Left forelimb (tissue), 1 donor: Measurements from ENCODE around the gene TRPM5.

ENCODE experiments used
- DNase-seq: peaks from one replicate; pipeline ENCODE4 v3.0.0-alpha.2; 2018; ENCODE audit warnings: low spot score

TRPM5 gene

DNA sequence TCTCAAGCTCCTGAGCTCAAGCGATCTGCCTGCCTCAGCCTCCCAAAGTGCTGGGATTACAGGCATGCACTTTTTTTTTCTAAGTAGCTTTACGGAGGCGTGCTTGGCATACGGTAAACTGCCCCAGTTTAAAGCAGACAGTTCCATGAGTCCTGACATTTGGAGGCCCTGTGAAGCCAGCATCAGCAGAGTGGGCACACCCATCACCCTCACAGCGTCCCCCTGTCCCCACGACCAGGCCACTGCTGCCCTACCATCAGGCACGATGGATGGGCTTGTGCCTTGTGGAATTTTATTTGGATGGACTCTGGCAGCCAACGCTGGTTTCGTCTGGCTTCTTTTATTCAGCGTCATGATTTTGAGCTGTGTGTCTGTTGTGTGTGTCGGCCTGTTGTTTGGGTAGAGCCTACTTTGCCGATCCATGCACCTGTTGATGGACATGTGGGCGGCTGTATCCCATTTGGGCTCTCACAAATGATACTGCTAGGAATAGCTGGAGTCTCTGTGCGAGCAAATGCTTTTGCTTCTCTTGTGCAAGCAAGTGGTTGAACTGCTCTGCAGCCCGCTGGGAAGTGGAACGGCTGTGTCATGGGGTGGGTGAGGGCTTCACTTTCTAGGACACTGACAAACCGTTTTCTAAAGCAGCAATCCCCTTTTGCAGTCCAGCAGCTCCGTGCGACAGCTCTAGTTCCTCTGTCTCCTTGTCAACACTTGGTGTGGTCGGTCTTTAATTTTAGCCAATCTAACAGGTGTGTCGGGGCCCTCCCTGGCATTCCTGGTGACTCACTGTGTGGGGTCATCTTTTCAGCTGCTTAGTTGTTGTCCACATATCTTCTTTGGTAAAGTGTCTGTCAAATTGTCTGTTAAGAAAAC is 24.3 kb upstream of the TRPM5 start:
- no peak for DNase-seq

DNA sequence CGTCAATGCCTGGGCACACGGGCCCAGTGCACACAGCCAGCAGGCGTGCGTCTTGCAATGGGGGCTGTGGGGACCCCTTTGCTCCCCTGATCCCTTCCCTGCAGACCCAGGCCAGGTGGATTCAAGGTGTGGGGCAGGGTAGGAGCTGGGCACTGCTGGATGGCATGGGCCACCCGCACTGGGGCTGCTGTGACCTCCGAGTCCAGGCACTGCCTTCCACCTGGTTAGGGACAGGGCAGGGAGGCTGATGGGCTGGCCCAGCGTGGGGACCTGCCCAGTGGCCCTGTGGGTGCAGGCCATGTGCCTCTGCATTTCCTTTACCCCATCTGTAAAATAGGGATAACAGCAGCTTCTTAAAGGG is 23.4 kb upstream of the TRPM5 start:
- no peak for DNase-seq

DNA sequence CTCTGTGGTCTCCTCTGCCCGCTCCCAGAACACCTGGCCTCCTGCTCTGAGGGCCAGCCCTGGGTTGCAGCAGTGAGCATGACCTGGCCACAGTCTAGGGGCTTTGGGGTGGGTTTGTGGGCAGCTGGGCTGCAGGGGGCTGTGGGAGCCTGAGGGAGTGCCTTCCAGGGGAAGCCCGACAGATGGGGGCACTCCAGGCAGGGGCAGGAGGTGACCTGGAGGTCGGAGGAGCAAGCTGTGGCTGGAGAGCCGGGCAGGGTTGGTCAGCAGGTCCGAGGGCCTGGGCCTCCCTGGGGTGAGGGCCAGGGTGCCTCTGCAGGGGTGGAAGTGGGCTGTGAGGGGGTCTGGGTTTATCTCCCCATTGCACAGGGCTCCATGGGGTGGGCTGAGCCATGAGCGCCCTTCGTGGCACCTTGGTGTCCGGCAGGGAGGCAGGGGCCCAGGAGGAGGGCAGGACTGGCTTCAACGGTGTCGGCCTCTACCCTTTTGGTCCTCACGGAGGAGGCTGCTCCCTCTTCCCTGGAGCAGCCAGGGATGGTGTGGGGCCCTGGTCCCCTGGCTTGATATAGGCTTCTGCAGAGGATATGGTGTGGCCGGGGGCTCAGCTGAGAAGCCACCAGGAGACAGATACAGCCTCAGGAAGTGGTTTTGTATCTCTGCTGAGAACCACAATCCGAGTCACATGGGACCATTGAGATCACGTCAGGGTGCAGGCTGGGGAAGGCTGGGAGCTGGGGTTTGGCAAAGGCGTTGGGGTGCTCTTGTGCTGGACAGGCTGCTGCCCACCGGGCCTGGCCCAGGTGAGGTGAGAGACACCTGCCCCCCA is 22.8 kb upstream of the TRPM5 start:
- DNase-seq = no peak

DNA sequence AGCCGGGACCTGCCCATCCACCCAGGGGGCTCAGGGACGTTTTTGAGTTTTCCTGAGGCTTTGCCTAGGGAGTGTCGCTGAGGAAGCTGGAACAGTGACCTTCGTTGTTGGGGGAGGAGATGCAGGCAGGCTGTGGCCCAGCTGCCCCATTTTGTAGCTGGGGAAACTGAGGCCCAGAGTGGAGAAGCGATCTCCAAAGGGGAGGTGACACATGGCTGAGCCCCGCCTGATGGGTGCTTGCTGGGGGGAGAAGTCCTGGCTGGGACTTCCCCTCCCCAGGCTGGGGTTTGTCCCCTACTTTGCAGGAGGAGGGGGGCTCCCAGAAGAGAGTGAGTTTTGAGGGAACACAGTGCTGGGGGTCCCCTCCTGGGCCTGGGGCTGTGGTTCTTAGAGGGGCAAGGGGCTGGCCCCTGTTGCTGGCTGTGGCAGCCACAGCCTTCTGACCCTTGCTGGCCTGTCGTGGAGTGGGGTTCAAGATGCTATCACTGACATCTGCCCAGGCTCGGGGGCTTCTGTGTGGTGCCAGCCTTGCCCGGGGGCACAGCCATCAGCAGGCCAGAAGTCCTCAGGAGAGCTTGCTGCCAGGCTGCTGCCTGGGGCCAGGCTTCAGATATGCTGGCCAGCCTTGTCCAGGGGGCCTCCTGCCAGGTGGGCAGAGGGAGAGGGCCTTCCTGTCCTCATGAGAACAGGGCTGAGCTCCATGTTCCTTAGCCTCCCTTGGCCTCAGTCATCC is 21.9 kb upstream of the TRPM5 start:
- no peak for DNase-seq

DNA sequence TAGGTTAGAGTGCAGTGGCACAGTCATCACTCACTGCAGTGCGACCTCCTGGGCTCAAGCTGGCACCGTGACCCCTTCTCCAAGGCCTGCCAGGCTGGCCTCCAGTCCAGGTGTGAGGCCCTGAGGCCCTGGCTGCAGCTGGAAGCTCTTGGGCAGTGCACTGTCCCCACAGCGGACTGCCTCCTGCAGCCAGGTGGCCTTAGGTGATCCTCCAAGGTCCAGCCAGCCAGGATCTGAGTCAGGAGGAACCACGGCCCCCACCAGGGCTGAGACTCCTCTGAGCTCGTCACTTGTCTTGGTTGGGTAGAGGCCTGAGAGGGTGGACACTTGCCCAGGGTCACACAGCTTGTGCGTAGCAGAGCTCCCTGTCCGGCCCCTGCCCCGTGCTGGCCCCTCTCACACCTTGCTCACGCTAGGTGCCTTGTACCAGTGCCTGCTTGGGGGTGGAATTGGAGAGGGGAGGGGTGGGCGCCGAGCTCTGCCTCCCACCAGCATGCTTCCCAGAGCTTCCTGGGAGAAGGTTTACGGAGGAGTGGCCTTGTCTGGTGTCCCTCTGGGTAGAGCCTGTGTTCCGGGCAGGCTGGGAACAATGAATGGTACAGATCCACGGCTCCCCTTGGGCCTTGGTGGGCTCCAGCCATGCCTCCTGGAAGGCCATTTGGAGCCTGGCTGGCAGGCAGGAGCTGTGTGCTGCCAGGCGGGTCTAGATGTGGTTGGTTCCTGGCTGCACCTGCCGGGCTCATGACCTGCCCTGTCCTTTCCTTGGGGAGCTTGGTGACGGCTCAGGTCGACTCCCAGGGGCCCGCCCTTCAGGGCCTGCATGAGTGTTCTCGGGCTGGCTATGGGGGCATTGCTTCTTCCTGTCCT is 21.1 kb upstream of the TRPM5 start:
- DNase-seq = peak; percentile 58

DNA sequence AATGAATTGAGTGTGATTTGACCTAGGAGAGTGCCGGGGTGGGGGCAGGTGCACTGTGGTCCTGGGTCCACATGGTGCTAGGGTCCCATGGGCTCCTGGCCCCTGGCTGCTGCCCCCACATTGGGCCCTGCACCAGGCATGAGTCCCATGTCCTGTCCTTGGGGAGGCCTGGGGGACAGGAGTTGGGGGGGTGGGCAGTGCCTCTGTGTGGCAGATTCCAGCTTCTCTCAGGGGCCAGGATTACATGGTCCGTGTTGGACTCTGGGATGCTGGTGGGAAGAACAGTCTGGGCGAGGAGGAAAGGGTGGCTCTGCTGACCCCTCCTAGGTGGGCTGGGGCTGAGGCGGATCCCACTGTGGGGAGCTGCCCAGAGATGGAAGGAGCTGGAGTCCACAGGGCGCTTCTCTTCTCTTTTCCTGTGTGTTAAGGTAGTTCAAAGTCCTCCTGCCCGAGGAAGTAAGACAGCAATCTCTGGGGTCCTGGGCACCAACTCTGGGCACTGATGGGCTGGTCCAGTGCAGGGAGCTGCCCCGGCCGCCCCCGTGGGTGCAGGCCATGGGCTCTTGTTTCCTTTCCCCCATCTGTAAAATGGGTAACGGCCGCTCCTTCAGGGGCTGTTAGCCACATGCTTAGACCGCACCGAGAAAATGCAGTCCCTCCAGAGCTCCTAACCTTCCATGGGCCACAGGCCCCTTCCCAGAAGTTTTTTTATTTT is 20.3 kb upstream of the TRPM5 start:
- DNase-seq = no peak

DNA sequence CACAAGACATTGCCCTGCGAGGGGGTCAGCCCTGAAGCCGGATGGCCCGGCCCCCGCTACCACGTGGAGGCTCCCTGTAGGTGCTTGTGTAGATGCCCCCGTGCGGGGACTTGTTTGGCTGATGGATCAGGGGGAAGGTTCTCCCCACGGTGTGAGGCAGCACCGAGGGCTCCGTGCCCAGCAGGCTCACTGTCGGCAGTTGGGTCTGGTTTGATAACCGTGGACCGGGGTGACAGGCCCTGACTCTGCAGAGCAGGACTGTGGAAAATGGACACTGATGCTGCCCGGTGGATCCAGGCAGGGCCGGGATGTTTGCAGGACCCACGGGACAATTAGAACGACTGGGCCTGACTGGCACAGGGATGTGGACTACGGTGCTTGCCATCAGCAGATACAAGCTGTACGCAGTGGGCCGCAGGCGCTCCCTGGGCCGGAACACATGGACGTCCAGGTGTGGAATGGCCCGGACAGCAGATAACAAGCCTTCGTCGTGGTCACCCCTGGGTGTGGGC is 19.5 kb upstream of the TRPM5 start:
- DNase-seq = peak; percentile 62

DNA sequence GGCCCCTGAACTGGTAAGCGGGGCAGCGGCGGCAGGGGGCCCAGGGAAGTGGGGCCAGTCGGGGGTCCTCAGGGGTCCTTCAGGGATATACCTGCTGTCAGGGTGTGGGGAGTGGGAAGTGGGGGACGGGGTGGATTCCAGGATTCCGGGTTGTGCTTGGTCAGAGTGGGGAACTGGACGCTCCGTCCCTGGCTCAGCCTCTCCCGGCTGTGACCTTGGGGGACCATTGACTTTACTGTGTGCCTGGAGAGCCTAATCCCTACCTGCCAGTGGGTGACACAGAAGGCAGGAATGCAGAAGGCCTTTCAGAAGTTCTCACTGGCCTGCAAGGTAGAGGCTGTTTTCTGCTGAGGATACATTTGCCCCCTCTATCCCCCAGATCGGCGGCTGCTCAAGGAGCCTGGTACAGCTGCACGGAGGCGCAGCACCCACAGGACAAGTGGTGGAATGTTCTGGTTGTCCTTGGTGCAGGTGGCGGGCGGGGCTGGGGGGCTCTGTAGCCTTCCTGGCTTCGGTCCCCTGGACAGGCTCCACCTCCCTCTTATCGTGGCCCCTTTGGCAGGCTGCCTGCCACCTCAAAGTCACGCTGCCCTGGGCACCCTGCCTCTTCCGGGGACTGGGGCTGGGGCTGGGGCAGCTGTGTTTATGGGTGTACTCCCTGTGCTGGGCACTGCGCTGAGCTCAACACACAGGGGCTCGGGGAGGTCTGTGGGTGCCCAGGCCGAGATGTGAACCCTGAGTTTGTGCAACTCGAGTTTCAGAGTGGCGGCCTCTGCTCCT is 18.9 kb upstream of the TRPM5 start:
- DNase-seq = no peak

DNA sequence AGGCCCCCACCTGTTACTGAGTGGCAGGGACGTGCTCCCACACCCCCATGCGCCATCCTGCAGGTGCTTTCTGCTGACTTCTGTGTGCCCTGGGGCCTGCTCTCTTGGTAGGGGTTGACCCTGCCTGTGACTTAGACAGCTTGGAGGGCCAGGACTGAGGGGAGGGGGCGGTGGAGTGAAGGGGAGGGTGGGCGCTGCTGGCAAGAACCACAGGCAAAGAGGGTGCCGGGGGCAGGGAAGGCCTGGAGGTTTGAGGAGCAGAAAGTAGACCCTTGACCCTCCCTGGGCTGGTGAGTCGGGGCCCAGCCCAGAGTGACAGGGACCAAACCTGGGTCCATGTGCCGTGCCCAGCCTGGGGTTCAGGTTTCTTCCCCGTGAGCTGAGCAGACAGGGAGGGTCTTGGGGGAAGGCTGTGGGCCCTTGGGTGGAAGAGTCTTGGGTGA is 18.2 kb upstream of the TRPM5 start:
- DNase-seq = no peak

DNA sequence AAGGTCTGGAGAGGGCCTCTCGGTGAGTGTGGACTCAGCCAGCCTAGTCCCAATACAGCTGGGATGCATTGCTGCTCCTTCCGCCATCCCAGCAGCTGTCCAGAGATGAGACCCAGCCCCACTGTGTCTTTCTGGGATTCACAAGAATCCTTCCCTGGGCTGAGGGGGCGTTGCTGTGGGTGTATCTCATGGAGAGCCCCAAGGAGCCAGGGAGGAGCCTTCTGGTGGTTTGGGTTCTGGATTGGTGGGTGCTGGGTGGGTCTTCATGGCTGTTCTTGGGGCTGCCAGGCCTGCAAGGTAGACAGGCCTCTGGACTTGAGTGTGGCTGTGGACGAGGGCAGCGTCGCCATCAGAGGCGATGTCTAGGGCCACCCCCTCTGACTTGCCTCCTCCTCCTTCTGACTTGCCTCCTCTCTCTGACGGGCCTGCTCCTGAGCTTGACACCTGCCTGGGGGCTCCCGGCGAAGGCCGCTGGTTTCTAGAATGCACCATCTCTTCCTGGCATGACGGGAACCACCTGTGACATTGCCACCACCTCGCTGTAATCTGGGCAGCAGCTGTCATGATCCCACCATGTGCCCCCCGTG is 17.7 kb upstream of the TRPM5 start:
- no peak for DNase-seq

DNA sequence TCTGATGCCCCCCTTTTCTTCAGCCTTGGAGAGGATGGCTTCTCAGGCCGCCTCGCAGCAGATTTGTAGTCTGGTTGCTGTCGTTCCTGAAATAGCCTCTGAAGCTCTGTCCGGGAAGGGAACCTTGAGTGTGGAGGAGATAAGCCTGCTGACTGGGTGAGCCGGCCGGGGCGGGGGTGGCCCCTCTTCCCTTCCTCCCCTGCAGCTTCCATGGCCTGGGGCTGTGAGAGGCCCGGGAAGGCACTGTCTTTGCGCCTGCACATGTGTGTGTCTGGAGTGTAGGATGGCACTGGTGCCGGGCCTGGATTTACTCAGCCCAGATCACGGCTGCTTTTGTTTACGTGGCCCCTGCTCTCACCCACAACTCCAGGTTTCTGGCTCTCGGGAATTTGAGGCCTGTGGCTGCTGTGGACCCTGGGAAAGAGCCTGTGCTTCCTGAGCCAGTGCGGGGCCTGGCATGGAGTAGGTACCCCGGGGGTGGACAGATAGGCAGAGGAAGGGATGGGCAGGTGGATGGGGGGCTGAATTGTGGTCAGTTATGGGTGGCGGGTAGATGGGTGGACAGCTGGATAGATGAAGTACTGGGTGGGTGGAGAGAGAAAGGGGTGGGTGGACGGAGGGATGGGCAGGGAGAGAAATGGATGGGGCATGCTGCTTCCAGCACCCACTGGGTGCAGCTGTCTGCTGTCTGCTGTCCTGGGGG is 17.1 kb upstream of the TRPM5 start:
- DNase-seq = no peak

DNA sequence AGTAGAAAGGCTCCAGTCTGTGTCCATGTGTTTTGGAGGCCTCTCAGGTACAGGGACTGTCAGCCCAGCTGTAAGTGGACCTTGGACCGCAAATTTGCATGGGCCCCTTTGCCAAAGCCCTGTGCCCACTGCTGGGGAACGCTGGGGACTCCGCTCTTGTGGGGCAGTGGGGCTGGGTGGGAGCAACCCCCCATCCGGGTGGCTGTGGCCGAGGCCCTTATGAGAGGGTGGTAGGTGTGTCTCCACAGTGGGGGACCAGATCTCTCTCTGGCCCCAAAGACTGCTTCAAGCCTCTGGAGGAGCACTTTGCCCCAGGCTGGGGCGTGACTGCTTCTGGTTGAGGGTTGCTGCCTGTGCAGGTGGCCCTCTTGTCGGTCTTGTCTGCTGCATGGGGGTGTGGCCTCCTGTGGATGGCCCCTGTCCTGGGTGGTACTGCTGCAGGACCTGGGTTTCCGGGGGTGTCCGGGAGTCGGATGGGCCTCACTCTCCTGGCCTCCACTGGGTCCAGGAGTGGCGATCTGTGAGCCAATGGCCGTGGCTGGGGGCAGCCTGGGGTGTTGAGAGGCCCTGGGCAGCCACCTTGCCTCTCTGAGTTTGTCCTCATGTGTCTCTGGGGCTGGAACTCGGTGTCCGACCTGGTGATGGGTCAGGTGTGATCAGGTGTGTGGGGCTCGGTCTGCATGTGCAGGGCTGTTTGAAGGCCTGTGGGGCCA is 16.4 kb upstream of the TRPM5 start:
- peak; percentile 60 for DNase-seq

DNA sequence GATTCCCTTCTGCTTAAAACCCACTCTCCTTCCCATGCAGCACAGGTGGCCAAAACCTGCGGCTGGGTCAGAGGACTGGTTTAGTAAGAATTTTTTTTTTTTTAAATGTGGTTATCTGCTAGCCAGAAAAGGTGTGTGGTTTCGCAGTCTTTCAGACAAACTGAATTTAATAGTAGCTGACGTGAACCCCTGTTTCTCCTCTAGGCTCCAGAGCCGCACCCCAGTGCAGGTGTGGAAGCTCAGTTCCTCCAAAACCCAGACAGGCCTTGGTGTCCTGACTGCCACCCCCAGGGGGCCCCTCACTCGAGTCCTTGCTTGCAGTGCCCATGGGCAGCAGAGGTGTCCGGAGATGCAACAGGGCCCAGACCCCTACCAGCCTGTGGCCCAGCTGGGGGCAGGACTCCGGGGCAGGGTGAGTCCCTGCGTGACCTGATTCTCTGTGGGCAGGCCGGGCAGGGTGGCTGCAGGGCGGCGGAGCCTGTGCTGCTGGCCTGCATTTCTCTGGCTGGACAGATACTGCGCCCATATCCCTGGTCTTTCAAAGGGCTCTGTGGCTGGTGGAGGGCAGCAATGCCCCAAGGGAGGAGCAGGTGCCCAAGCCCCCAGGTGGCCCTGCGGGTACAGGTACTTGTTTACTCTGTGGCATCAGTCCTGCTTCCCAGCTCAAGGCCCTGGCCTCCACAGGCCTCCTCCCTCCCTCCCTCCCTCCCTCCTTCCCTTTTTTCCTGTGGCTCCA is 15.7 kb upstream of the TRPM5 start:
- peak; percentile 52 for DNase-seq

DNA sequence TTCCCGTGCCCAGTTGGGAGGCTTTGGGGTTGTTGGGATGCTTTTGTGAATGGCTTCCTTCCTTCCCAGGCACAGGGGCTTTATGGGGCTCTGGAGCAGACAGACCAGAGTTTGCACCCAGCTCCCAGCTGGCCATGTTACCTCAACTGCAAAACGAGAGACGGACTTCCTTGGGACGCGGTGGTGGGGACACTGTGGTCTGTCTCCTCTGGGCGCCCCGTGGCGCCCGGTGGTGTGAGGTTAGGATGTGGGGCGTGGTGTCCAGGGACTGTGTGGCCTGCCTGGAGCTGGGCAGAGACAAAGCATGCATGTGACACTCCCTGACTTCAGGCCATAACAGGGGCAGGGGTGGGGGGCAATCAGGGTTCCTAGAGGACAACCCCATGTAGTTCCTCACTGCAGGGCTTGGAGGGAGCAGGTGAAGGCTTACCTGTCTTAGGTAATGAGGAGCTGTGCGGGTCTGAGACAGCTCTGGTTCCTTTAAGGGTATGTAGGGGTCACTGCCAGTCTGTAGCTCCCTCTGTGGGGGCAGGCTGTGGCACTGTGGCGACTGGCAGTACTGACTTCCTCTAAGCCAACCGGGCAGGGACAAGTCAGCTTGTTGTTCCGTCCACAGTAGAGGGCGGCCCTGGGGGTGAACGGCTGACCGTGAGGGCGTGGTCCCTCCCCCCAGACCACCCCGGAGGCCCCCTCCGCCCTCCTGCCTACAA is 14.9 kb upstream of the TRPM5 start:
- DNase-seq = peak; percentile 53

DNA sequence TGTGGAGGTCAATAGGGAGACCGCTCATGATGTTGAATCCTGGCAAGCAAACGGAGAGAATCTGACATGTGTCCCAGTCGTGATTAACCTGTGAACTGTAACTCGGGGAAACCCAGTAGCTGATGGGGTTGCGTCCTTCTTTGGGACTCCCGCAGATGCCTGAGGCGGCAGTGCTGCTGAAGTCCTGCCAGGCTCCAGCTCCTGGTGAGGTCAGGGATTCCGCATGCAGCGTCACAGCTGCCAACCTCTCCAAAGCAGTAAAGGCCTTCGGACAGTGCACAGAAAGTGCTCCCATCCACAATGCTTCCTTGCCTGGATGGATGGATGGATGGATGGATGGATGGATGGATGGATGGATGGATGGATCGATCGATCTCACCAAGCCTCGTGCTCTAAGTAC is 14.0 kb upstream of the TRPM5 start:
- no peak for DNase-seq

DNA sequence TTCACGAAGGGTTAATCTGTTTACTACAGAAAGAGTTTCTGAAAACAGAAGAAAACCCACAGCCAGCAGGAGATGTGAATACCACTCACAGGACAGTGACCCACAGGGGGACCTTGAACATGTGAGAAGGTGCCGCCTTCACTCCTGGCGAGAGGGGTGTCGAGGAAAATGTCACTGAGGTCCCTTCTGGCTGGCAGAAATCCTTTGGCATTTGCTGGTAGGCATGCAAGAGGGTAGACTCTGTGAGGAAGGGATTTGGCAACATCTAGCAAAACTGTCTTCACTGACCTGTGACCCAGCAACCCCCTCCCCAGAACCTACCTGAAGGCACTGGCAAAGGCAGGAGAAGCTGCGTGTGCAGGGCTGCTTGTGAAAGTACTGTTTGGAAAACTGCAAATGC is 9.1 kb upstream of the TRPM5 start:
- DNase-seq = no peak
